CD4-positive, alpha-beta T cell treated with Interleukin-6 at 100 ng/mL for 8 hours (primary cell): ENCODE results near the gene ZEB2.

Source experiments
- DNase-seq: peaks from one replicate; pipeline ENCODE4 v3.0.0-alpha.2; 2020; ENCODE audit warnings: mixed read lengths, low spot score

The ZEB2 gene

DNA sequence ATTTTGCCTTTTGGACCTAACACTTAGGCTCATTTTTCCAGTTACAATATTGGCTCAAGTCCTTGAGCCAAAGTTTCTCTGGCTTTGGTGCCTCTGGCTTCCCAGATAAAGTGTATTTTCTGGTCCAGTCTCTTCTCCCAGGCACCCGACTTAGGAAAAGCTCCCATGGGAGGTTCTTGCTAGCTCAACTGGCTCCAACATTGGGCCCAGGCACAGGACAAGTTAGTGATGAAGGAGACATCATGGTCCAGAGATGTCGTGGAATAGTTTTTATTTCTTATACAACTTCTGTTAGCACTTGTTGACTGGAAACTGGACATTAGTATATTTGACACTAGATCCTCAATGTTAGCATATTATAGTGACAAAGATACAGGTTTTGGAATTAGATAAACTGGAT lies 8.2 kb upstream of the ZEB2 start:
- DNase-seq = no peak

DNA sequence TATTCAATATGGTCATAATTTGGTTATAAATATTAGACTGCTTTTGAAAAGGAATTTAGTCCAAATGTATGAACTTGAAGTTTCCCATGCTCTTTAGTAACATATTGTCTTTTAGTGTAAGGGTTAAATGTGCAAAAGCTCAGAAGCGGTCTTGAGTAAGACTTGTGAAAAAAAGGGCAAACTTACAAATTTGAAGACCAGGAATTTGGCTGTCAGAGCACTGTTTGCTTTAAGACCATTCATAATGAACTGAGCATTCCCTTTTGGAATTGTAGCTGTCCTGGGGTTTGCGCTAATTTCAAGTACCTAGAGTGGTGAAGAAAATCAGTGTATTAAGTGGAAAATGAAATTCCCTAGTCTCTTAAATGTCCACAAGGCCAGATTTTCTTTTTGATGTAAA lies 6.9 kb upstream of the ZEB2 start:
- DNase-seq = no peak

DNA sequence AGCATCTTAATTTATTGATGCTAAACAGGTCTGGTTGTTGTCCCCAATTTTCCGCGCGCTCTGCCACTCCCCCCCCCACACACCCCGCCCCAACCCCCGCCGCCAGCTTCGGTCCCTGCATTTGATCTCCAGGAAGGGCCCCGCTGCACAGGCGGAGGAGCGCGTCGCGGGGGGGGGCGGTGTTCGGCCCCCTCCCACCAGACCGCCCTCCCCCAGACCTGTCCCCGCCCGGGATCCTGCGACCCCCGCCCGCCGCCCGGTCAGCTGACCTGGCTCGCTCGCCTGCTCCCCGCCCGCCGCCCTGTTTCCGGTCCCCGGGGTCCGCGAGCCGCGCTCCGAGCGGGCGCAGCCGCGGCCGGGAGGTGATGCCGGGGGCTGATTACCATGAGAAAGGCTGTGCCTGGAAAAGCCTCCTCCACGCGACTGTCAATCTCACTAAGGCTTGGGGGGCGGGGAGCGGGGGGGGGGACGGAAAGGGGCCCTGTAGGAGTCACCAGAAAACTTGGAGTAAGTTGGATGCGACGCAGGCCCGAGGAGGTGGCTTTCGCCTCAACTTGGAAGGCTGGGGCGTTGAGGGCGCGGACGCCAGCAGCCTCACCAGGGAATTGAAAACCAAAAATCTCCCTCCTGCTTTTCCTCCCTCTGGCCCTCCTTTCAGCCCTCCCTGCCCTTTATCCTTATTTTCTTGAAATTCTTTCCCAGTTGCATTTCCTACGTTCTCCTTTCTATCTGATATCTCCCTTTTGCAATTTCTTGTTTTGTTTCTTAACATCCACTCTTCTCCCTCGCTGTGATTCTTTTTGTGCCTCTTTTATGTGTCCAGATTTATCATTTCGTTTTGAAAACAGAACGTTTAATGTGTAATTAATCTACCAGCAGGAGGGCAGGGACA lies 4.4 kb upstream of the ZEB2 start:
- no peak for DNase-seq

DNA sequence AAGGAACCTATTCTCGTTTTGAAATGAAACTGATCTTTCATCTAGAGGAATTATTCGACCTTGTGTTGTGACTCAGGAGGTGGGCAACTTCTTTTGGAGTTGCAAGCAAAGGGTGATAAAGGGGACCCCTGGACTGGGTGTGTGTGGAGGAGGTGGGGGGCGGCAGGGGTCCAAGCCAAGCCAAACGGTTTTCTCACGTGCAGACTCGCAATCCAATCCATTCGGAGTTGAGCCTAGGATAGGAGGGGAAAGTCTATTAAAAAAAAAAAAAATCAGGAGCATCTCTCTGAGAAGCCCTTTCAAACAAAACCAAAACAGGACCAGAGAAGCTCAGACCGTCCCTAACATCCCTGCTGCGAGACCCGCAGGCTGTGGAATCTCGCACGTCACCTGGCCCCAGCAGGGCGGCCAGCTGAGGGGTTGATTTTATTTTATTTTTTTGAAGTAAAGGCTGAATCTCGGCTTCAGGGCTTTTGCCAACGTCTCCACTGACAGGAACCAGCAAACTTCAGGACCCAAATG lies 3.7 kb upstream of the ZEB2 start:
- no peak for DNase-seq

DNA sequence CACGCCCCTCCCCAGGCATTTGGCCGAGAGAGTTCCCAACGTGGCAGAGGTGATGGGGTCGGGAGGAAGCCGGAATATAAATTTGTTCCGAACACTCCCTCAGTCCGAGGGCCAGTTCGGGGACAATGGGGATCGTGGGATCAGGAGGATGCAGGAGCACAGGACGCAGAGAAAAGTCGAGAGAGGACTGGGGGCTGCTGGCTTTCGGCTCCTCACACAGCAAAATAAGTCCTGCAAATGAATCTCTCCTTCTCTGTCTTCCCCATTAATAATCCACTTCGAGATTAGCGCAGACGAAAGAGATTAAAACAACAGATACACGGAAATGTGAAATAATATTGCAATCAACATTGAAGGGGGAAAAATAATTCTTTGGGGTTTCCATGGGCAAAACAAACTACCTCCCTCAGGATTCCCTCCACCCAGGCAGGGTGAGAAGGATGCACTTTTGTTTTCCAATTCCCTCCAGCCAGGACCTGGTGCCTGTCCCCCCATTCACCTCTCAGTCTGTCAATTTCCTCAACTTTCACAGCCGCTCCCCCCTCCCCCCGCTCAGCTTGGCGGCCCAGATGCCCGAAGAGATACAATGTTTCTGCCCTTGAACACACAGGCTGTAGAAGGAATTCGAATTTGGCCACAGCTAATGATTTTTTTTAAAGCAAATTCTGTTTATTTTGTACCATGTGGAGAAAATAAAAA lies 3.1 kb upstream of the ZEB2 start:
- no peak for DNase-seq

DNA sequence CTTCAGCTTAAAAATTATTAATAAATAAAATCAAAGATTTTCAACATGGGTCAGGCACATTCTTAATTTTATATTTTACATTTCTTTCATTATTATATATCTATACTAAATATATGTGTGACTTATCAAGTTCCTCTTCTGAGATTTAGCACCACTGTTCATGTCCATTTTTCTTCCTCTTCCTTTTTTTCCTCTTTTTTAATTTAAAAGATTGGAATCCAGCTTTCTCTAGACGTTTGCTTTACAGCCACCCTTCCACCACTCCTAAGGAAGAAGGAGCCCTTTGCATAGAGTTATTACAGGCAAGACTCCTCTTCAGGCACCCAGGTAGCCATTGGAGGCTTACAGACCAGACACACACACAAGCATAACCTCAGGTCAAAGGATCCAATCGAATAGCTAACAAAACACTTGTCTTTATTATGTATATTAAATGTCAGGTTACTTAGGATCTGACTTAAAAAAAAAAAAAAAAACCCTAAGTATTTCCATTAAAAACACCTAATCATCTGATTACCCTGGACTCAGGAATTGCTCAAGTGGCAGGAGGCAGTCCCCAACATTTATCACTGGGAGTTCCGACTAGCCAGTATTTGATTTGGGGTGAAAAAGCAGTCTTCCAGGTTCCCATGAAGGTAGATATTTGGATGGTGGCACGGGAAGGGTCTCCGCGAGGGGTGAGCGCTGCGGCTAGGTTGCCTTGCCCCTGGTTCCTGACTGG lies 2.4 kb upstream of the ZEB2 start:
- DNase-seq = no peak

- no peak for DNase-seq
Observed at GRCh38 chr2:144521686-144522085, 1.8 kb upstream of the ZEB2 start.

DNA sequence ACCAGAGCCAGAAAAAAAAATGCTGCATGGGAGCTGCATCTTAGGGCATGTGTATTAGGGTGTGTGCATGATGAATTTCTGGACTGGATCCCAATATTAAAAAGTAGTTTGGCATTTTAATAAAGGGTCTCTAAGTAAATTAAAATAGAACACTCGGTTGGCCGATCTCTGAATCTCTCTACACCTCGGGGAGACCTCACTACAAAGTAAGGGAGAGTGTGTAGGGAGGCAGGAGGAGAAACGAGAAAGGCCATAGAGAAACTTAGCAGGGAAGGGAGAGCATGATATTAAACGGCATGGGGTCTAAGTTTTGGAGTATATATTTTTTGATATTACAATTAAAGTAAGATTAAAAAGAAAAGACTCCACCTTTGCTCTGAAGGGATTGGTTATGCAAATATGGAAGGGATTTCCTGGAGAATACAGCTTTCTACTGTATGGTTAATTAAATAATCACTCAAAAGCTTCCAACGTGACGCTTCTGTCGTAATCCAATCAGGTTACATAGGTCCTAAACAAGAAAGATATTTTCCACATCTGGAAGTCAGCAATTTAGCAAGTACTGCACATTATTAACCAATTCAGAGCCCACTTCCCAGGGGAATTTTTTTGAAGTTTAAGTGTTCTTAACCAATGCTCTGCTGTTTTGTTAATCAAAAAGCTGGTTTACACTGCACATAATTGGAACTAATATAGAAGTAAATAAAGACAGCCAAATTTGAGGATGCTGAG lies 1.0 kb upstream of the ZEB2 start:
- no peak for DNase-seq

DNA sequence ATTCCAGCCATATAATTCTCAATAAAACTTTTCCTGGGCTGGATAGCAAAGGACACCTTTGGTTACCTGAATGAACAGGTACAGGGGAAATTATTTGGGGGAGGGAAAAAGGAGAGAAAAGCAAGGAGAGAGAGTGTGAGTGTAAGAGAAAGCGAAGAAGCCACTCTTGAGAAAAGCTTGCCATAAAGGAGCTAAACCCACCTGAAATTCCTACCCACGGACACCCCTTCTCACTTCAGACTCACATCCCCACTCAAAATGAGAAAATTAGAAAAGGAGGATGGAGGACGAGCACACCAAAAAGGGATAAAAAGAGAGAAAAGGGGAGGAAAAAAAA lies 354 bp downstream of the ZEB2 start:
- DNase-seq = no peak

DNA sequence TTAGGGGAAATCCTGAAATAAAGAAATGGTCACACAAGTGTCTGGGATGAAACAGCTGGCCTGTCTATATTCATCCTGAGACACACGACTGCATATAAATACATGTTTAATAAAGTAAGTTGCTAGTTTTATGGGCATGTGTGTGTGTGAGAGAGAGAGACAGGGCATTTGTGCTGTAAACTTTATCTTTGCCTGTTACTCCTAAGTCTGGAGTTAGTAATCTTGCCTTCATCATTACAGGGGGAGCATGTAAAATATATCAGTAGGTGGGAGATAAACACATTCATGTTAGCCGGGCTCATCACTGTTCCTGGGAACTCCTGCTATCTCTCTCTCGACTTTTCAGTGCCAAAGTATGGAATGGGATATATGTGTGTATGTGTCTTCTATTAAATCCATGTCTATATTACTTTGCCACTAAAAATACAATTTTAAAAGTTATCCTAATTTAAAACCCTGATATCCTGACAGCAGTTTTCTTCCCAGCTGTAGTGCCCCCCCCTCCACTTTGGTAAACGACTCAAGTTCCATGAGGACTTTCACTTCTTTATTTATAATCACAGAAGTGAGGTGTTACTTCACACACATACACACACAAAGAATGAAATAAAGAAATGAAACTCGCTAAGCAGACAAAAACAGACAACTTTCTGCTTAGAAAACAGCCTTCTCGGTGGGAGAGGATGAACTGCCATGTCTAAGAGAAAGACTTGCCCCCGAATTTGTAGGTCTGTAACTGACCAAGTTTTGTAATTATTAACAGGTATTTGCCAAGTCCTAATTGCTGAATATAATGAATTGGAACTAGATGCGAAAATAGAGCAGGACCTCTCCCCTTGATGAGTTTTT lies 947 bp downstream of the ZEB2 start:
- no peak for DNase-seq

DNA sequence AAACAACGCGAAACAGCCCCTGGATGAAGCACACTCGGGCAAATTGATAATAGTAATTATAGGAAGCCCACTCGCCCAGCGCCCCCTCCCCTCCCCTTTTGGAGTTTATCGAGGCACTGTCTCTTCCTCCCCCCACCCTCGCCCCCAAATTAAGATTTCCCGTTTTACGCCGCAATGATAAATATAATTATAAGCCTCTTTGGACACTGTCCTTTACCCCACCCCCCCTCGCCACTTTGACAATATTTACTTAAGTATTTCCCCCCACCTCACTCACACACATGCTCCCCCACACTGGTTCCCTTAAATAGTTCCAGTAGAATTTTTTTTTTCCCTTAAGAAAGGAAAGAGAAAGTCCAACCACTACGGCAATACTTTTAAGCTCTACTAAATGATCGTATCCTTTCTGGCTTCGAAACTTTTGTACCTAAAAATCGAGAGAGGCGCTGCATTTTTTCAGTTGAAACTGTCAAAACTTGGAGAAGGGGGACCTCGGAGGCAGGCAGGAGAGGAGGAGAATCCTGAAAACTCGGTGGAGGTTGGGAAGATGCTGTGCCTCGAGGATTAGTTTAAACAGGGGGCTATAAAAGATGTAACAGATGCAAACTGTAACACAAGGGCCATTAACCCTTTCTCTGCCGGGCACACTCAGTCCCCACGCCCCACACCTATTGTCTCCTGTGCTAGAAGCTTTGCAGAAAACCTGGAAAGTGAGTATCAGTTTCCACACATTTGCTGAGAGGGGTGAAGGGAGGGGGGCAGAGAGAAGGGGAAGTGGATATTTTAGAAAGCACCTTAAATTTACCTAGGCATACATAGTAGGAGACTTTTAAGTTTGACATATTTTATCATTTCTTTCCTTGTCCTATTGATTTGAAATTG lies 1.8 kb downstream of the ZEB2 start:
- DNase-seq = no peak

DNA sequence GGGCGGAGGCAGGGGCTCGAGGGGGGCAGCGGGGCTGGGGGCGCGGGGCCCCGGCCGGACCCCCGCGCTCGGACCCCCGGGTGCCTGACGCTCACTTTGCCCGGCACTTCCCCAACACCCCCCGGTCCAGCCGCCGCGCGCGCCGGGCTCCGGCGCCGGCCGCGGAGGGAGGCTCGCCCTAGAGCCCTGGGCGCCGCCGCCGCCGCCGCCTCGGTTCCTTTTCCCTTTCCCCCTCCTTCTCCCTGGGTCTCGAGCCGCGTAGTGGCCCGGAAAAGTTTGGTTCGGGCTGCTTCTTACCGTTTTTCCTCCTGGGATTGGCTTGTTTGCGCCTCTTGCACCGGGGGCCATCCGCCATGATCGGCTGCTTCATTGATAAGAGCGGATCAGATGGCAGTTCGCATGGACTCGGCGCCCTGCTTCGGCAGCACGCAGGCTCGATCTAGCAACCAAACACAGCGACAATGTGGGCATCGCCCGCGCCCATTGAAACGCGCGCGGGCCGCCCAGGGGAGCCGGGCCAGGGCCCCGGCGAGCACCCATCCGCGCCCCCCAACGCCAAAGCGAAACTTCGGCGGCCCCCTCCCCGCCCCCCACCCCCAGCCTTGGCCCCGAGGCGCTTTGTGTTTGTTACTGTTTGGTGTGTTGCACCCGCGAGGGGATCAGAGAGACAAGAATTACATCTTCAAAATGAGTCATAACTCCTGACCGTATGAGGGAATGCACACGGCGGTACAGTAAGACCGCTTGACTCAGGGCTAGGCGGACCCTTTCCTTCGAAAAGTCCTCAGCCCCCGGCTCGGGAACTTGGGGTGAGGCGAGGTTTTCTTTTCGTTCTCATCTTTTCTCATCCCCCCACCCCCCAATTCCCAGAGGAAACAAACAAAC lies 2.7 kb downstream of the ZEB2 start:
- peak; percentile 29 for DNase-seq

DNA sequence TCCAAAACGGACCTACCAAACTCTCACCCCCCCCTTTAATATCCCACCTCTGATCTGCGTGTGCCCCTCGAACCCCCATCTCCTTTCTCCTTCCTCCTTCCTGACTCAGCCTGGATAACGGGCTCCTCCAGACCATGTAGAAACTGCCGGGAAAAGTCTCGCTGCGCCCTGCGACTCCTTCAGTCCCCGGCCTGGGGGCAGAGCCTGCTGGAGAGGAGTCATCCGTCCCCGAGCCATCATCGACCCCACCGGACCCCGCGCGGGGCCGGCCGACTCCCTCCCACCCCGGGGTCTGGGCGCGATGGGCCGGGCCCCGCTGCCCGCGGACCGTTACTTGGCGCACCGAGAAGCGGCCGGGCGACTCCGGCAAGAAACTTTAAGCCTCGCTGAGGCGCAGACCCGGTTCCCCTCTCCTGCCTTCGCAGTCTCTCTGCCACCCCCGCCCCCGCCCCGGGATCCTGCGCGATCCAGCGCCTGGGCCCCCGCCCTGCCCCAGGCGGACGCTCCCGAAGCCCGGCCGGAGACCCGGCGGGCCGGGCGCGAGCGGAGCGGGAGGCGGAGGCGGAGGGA lies 3.4 kb downstream of the ZEB2 start:
- no peak for DNase-seq

- no peak for DNase-seq
Observed at GRCh38 chr2:144515696-144516410, 4.1 kb downstream of the ZEB2 start.

DNA sequence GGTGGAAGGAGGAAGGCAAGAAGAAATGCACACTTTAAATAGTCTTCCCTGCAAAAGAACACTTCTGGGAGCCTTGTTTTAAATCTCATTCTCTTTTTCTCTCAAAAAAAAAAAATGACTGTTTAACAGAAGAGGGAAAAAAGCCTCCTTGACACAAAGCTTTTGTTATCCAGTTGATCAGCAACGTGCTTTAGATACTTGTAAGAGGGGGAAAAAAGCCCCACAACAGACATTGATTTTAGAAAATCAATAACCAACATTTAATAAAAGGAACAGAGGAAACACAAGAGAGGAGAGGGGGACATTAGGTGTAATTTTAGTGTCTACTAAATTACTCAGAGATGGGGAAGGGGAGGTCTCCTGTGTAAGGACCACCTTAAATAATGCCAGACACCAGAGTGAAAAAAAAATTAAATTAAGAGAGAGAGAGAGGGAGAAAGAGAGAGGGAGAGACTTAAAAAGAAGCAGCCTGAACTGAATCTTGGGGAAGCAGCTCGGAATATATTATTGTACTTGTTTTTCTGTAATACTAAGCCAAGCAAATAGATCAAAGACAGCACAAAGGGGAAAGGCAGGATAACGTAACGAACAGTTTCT lies 4.7 kb downstream of the ZEB2 start:
- no peak for DNase-seq

DNA sequence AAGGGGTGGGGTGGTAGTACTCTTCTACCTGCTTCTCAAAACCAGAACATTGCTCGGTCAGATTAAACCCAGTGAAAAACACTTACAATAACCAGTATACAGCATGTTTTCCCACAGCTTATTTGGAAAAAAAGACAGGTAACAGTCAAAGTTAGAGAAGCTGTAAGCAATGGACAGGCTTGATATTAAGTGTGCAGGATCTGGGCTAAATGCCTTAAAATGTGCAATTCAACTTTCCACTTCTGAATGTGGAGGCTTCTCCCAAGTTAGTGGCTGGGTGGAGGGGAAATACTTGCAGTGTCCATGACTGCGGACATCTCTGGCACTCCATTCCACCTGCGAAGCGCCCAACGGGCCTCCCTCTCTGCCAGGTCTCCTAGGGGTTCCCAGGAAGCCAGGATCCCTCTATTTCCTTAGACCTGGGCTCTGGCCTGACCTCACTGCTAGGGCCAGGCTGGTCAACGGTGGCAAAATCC lies 5.3 kb downstream of the ZEB2 start:
- DNase-seq = no peak

DNA sequence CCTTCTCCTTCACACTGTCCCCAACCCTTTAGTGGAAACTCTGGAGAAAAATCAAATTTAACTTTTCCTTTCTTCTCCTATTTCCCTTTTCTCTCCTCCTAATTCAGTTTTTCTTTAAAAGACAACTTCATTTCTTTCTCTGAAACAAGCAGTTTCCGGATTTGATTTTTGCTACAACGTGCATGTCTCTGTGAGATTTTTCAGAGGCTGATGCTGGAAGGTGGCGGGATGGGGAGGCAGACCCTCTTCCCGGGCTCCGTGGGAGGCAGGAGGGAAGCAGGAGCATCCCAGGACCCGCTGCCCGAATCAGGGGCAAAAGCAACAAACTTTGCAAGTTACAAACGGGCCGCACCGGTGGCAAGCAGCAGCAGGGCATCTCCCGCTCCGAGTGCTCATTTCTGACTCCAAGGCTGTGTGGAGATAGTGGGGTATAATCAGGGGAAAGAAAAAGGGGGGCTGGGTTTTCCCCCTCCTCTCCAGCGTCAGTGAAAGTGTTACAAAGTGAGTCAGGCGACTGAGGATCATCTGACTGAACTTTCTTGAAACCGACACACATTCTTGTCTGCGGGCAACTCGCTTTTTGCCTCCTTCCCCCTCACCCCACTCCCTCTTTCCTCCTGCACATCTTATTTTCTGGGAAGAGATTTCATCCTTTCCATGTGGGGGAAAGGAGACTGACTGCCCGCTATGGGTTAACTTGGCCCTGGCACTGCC lies 6.4 kb downstream of the ZEB2 start:
- no peak for DNase-seq
